Measurements from ENCODE around the gene MTUS2.

The MTUS2 gene

DNA sequence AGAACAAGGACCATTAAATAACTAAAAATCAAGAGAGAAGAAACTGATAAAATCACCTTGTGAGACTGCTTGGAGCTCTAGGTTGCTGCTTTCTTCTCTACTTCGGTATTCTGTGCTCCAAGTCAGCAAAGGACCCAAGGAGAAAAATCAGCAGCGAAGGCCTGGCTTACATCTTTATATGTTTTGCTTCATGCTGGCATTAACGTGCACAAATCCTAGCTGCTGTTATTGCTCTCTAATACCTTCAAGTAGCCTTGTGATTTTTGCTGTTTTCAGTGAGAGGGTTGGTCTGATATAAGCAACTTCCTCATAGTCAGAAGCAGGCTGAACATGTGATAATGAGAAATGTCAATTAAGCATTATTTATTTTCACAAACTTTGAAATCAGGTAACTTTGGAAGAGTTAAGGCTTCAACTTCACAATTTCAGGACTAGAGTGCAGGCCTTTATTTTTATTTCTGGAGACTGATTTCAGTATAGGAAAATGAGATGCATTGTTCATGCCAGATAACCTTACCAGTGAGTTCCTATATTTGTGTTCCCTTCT, 410.2 kb downstream of the MTUS2 start:
- no peaks in the 10 kb centered on the region for H3K27me3 ChIP-seq (ENCODE audit: control insufficient read depth, low read length)
- H3K4me2 ChIP-seq (ENCODE audit: low read length), result no peak overlapping the region
- no peaks in the 10 kb centered on the region for H4K20me1 ChIP-seq (ENCODE audit: control insufficient read depth, insufficient read depth, low read depth, low read length)
- H3F3A ChIP-seq (ENCODE audit: control insufficient read depth, insufficient read depth), result no peaks in the 10 kb centered on the region
- no peak overlapping the region for H3K4me3 ChIP-seq (ENCODE audit: low read length)
- no peaks in the 10 kb centered on the region for H3K4me1 ChIP-seq (ENCODE audit: control insufficient read depth, low read length)
- H3K9me2 ChIP-seq (replicated peaks; ENCODE audit: control insufficient read depth, low read length), result no peaks in the 10 kb centered on the region
- no peak for TF ChIP-seq EZH2phosphoT487 (IDR thresholded peaks at IDR 0.05; ENCODE audit: borderline replicate concordance, low read length)
- TF ChIP-seq, protein P1, sequence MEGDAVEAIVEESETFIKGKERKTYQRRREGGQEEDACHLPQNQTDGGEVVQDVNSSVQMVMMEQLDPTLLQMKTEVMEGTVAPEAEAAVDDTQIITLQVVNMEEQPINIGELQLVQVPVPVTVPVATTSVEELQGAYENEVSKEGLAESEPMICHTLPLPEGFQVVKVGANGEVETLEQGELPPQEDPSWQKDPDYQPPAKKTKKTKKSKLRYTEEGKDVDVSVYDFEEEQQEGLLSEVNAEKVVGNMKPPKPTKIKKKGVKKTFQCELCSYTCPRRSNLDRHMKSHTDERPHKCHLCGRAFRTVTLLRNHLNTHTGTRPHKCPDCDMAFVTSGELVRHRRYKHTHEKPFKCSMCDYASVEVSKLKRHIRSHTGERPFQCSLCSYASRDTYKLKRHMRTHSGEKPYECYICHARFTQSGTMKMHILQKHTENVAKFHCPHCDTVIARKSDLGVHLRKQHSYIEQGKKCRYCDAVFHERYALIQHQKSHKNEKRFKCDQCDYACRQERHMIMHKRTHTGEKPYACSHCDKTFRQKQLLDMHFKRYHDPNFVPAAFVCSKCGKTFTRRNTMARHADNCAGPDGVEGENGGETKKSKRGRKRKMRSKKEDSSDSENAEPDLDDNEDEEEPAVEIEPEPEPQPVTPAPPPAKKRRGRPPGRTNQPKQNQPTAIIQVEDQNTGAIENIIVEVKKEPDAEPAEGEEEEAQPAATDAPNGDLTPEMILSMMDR (IDR thresholded peaks at IDR 0.05; ENCODE audit: low read depth, low read length, poor library complexity, severe bottlenecking), result no peak
- H3K27ac ChIP-seq (ENCODE audit: low read depth, low read length), result no peak overlapping the region
- no peaks in the 10 kb centered on the region for H3K9me3 ChIP-seq (ENCODE audit: control insufficient read depth, insufficient read depth, low read length)
- H3K79me2 ChIP-seq (ENCODE audit: control insufficient read depth, low read length), result no peaks in the 10 kb centered on the region
- no peaks in the 10 kb centered on the region for H3K36me3 ChIP-seq (ENCODE audit: control insufficient read depth, low read length)

DNA sequence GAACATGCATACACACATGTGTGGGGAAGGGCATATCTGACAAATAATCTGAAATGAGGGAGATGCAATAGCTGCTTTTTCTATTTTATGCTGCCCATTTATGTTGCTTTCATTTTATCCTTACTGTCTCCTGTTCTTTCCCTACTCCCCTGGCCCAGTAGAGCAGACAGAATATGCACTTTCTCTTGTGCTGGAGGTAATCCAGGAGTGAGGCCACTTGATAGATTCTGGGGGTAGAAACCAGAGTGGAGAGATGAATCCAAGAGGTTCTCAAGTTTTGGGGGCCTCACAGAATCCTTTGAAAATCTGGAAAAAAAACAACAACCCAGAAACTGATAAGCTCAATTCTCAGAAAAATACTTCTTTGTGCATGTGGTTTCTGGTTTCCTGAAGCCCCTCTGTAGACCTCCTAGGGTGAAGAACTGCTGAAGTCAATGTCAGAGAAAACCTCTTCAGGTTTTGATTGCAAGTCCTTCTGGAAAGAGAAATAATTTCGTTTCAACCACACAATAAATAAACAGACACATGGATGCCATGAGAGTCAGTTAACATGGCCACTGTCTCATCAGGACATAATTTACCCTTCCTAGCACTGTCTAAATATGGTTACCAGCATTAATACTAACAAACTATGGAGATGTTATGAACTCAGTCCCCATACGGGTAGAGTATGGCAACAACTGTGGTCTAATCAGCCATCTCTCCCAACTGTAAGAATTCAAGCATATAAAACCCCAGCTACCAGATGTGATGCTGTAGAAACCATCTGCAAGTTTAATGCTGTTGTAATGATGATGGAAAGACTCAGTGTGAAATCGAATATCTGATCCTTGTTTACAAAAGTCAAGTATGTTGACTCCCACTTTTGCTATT, 419.8 kb downstream of the MTUS2 start:
- no peaks in the 10 kb centered on the region for H3K36me3 ChIP-seq (ENCODE audit: control insufficient read depth, low read length)

DNA sequence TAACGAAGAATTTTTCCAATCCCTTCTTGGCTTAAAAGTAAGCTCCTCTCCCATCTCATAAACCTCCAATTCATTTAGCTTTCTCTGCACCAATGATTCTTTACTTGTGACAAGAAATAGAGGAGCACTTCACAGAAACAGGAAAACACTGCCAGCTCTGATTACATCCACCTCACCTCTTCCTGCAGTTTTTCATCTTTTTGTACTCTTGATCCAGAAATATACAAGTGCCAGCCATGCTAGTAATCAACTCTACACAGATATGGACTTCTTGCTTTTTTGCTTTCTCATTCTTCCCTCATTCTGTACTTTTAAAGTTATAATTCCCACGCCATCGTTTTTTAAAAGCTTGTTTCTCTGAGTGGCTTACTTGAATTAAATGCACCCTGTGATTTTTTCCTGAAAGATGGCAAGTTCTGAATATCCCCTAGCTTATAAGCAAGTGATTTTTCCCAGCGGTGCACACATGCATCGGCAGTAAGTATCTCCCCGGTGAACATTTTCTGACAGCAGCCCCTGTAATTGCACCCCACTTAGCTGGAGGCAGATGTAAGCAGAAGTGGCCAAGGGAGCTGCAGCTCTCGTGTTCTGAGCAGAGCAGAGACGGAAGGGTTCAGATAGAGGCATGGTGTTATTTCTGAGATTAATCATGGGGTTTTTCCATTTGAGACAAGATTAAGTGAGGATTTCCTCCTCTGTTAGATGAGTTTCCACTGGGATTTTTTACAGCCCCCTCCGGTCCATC, 434.7 kb downstream of the MTUS2 start:
- Histone ChIP-seq H3K27ac (ENCODE audit: low read depth, low read length) (no peak overlapping the region), H4K20me1 (ENCODE audit: control insufficient read depth, insufficient read depth, low read depth, low read length) (no peaks in the 10 kb centered on the region), H3K9me2 (replicated peaks; ENCODE audit: control insufficient read depth, low read length) (no peaks in the 10 kb centered on the region), H3K4me3 (ENCODE audit: low read length) (no peak overlapping the region), H3F3A (ENCODE audit: control insufficient read depth, insufficient read depth) (no peaks in the 10 kb centered on the region), H3K4me2 (ENCODE audit: low read length) (no peak overlapping the region), H3K27me3 (ENCODE audit: control insufficient read depth, low read length) (peaks cover 4% of the 10 kb centered on the region; the same call in 1 of the 2 replicates), H3K4me1 (ENCODE audit: control insufficient read depth, low read length) (no peaks in the 10 kb centered on the region), H3K36me3 (ENCODE audit: control insufficient read depth, low read length) (no peaks in the 10 kb centered on the region), H3K9me3 (ENCODE audit: control insufficient read depth, insufficient read depth, low read length) (no peaks in the 10 kb centered on the region), H3K79me2 (ENCODE audit: control insufficient read depth, low read length) (no peaks in the 10 kb centered on the region)
- TF ChIP-seq, protein P1 (IDR thresholded peaks at IDR 0.05; ENCODE audit: low read depth, low read length, poor library complexity, severe bottlenecking), result no peak
- TF ChIP-seq EZH2phosphoT487 (IDR thresholded peaks at IDR 0.05; ENCODE audit: borderline replicate concordance, low read length), result no peak

More for the DNA sequence above, 419.8 kb downstream of the MTUS2 start:
- Histone ChIP-seq H3K4me2 (ENCODE audit: low read length) (no peak overlapping the region), H3K27ac (ENCODE audit: low read depth, low read length) (no peak overlapping the region), H3K27me3 (ENCODE audit: control insufficient read depth, low read length) (no peaks in the 10 kb centered on the region), H3K4me3 (ENCODE audit: low read length) (no peak overlapping the region), H3K9me2 (replicated peaks; ENCODE audit: control insufficient read depth, low read length) (peaks cover 2% of the 10 kb centered on the region; the same call in 1 of the 2 replicates), H4K20me1 (ENCODE audit: control insufficient read depth, insufficient read depth, low read depth, low read length) (no peaks in the 10 kb centered on the region), H3F3A (ENCODE audit: control insufficient read depth, insufficient read depth) (no peaks in the 10 kb centered on the region), H3K79me2 (ENCODE audit: control insufficient read depth, low read length) (no peaks in the 10 kb centered on the region), H3K4me1 (ENCODE audit: control insufficient read depth, low read length) (no peaks in the 10 kb centered on the region), H3K9me3 (ENCODE audit: control insufficient read depth, insufficient read depth, low read length) (no peaks in the 10 kb centered on the region)
- no peak for TF ChIP-seq EZH2phosphoT487 (IDR thresholded peaks at IDR 0.05; ENCODE audit: borderline replicate concordance, low read length)
- TF ChIP-seq, protein P1 (IDR thresholded peaks at IDR 0.05; ENCODE audit: low read depth, low read length, poor library complexity, severe bottlenecking), result no peak

Data from DOHH2 (cell line).